ENCODE measurements around the gene TRIM34. TPM values are rescaled to one million over a fixed set of nuclear protein-coding genes. Genes with fewer than 3 reads are reported as not detected.
A peak's percentile ranks its signal among the peaks of the same experiment; 100 is the strongest.

Gene TRIM34
- total and polyA plus RNA-seq, 7 donors, result 0.48 to 1.3 (median 0.79) TPM

DNA sequence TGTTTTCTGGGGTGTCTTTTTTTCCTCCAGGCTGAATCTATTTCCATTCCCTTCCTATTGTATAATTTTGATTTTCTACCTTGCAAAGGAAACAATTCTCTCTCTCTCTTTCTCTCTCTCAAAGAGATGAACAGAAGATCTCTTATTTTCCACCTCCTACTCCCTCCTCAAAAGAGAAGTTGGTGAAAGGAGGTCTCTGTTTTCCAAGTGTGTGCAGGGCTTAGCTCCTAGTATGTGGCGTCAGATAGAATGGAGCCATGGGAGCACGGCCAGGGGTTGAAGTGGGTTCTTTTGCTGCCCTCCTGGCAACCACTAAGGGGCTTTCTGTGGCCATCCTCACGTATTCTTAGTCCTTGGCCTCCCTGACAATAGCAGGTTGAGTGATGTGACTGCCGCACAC is 480 bp downstream of the TRIM34 start:
- Histone ChIP-seq H3K9me3 (no peaks in the 10 kb centered on the region), H3K4me3 (peak overlapping the region; percentile 66), H3K36me3 (ENCODE audit: insufficient read depth in 1 of 2, low read depth in 1 of 2) (no peaks in the 10 kb centered on the region), H3K4me1 (no peaks in the 10 kb centered on the region), H3K27me3 (ENCODE audit: insufficient read depth in 3 of 3, low read length in 2 of 3) (no peaks in the 10 kb centered on the region), H3K27ac (peak overlapping the region; percentile 46)
- 7 to 33% (median 23%) methylated on average over 4 of the region's 4 CpGs for WGBS, 3 donors
- intact Hi-C loops (cut with DNase I), result loop anchor here in 1 of 2 donors (5.0 kb wide), 1 partner anchor 67 kb away; no protein-coding TSS in a partner anchor
- DNase-seq, result no peak
- no peak for ATAC-seq
- no peak for TF ChIP-seq CTCF (IDR thresholded peaks at IDR 0.05)

DNA sequence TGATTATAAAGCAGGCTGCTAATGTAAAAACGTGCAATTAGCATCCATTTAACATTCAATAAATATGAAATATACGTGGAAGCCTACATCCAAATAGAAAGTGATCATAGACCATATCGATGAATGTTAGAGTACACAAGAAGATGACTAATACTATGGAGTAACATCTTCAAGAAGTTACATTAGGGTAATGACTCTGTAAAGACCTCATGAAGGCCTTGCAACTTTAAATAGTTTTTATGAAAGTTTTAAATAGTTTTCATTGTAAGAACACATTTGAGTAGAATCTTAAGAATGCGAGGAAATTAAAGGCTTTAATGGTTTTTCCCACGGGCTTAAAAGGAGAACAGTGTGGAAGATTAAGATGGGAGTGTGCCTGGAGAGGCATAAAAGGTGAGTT is 1.4 kb downstream of the TRIM34 start:
- H3K4me1 ChIP-seq, result no peaks in the 10 kb centered on the region

GRCh38 chr11:5631417-5631816 is 6.6 kb downstream of the TRIM34 start:
- DNase-seq (no peak), ATAC-seq (no peak)
- Histone ChIP-seq H3K9me3 (no peaks in the 10 kb centered on the region), H3K4me1 (no peaks in the 10 kb centered on the region), H3K4me3 (no peak overlapping the region), H3K27ac (no peak overlapping the region), H3K27me3 (ENCODE audit: insufficient read depth in 3 of 3, low read length in 2 of 3) (no peaks in the 10 kb centered on the region), H3K36me3 (ENCODE audit: insufficient read depth in 1 of 2, low read depth in 1 of 2) (no peaks in the 10 kb centered on the region)
- WGBS, 3 donors, result 87 to 98% (median 89%) methylated on average over 2 of the region's 2 CpGs
- intact Hi-C loops (cut with DNase I), result no loop called here
- TF ChIP-seq CTCF (IDR thresholded peaks at IDR 0.05), result no peak

More for the DNA sequence above, 1.4 kb downstream of the TRIM34 start:
- WGBS, 3 donors, result 74 to 75% (median 74%) methylated on average over 5 of the region's 5 CpGs
- Histone ChIP-seq H3K27ac (no peak overlapping the region), H3K27me3 (ENCODE audit: insufficient read depth in 3 of 3, low read length in 2 of 3) (no peaks in the 10 kb centered on the region), H3K36me3 (ENCODE audit: insufficient read depth in 1 of 2, low read depth in 1 of 2) (no peaks in the 10 kb centered on the region), H3K4me3 (no peak overlapping the region), H3K9me3 (no peaks in the 10 kb centered on the region)
- no peak for TF ChIP-seq CTCF (IDR thresholded peaks at IDR 0.05)
- DNase-seq, result no peak
- intact Hi-C loops (cut with DNase I), result loop anchor here in 1 of 2 donors (5.0 kb wide), 1 partner anchor 66 kb away; no protein-coding TSS in a partner anchor
- no peak for ATAC-seq

DNA sequence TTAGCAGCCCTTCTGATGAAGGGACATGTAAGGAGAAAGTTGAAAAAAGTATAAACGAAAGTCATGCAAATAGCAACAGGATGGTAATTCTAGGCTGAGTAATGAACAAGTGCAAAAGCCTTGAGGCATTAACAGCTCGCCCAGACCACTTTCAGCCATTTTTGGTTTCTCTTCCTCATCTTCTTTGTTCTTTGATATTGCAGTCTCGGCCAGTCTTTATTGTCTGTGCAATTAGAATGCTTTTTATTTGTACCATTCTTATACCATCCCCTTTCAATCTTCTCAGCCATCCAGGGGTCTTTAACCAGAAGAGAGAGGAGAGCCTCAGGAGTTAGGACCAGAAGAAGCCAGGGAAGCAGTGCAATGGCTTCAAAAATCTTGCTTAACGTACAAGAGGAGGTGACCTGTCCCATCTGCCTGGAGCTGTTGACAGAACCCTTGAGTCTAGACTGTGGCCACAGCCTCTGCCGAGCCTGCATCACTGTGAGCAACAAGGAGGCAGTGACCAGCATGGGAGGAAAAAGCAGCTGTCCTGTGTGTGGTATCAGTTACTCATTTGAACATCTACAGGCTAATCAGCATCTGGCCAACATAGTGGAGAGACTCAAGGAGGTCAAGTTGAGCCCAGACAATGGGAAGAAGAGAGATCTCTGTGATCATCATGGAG is 7.3 kb downstream of the TRIM34 start:
- 82 to 86% (median 84%) methylated on average over 5 of the region's 5 CpGs for WGBS, 3 donors
- H3K36me3 ChIP-seq (ENCODE audit: insufficient read depth in 1 of 2, low read depth in 1 of 2), result no peaks in the 10 kb centered on the region
- TF ChIP-seq CTCF (IDR thresholded peaks at IDR 0.05), result no peak
- H3K27ac ChIP-seq, result no peak overlapping the region
- H3K4me1 ChIP-seq, result no peaks in the 10 kb centered on the region
- H3K9me3 ChIP-seq, result no peaks in the 10 kb centered on the region
- no peak for ATAC-seq
- no peak overlapping the region for H3K4me3 ChIP-seq
- DNase-seq, result no peak
- no peaks in the 10 kb centered on the region for H3K27me3 ChIP-seq (ENCODE audit: insufficient read depth in 3 of 3, low read length in 2 of 3)
- intact Hi-C loops (cut with DNase I), result no loop called here

- H3K9me3 ChIP-seq, result no peaks in the 10 kb centered on the region
- ATAC-seq (no peak), DNase-seq (no peak)
- 92 to 98% (median 93%) methylated on average over 1 of the region's 1 CpG for WGBS, 3 donors
- peaks cover 0 to 3% of the 10 kb centered on the region in 2 donors for H3K36me3 ChIP-seq (ENCODE audit: insufficient read depth in 1 of 2, low read depth in 1 of 2)
- H3K27ac ChIP-seq, result no peak overlapping the region
- intact Hi-C loops (cut with DNase I), result no loop called here
- no peak overlapping the region for H3K4me3 ChIP-seq
- H3K27me3 ChIP-seq (ENCODE audit: insufficient read depth in 3 of 3, low read length in 2 of 3), result no peaks in the 10 kb centered on the region
- TF ChIP-seq CTCF (IDR thresholded peaks at IDR 0.05), result no peak
- H3K4me1 ChIP-seq, result no peaks in the 10 kb centered on the region
These were observed 15.2 kb downstream of the TRIM34 start for GRCh38 chr11:5639953-5640352.
